Panc1 (cell line): ENCODE results near the gene REEP2. TPM values are rescaled to one million over a fixed set of nuclear protein-coding genes. Genes with fewer than 3 reads are reported as not detected.

Experiments
- ATAC-seq: fragments of 200-7000 bp; cut with Tn5 transposase; 2 replicates; pipeline ENCODE4 v1.9.1; 2020; ENCODE audit warnings: mild to moderate bottlenecking, moderate library complexity
- BruUV-seq: library from RNA; stranded (reverse); fragments of 400-500 nt; replicated peaks from 2 replicates; lab custom pipeline; 2021; lab: Mats Ljungman, UMichigan
- CTCF ChIA-PET: fragments of 300-600 bp; sonication (Branson Sonifier 250); formaldehyde crosslinking; loops from one replicate; lab custom pipeline; 2022; ENCODE audit warnings: antibody characterized with exemption; lab: Charles Lee
- POLR2A ChIA-PET: fragments of 300-600 bp; sonication (Branson Sonifier 250); formaldehyde crosslinking; loops from one replicate; lab custom pipeline; 2022; ENCODE audit warnings: antibody characterized with exemption; lab: Charles Lee
- DNase-seq: peaks from one replicate; pipeline ENCODE4 v3.0.0-alpha.2; 2010; ENCODE audit warnings: low read depth, low spot score
- H3K27ac ChIP-seq: 2 replicates; pipeline ENCODE4 v1.5.1; 2011; ENCODE audit warnings: mild to moderate bottlenecking, low read length, inconsistent platforms
- H3K27me3 ChIP-seq: fragments of 200-500 bp; sonication (Bioruptor generic); 2 replicates; pipeline ENCODE4 v1.6.0; 2014; ENCODE audit warnings: low read length, inconsistent platforms; ENCODE audit not compliant: control insufficient read depth, insufficient read depth
- H3K36me3 ChIP-seq: fragments of 200-500 bp; sonication (Bioruptor generic); 2 replicates; pipeline ENCODE4 v1.5.1; 2014; ENCODE audit warnings: inconsistent platforms, mild to moderate bottlenecking, low read length, moderate library complexity; ENCODE audit not compliant: control insufficient read depth, insufficient read depth
- H3K4me1 ChIP-seq: 2 replicates; pipeline ENCODE4 v1.5.1; 2011; ENCODE audit warnings: inconsistent platforms, mild to moderate bottlenecking, low read length, moderate library complexity; ENCODE audit not compliant: control insufficient read depth, insufficient read depth
- H3K4me3 ChIP-seq, 2 experiments: 2 replicates each; pipeline ENCODE4 v1.5.1; 2011 to 2012; ENCODE audit warnings: low read depth in 2 of 2, low read length in 2 of 2, mild to moderate bottlenecking in 2 of 2, inconsistent platforms in 1 of 2, moderate library complexity in 1 of 2
- H3K9me3 ChIP-seq: fragments of 200-500 bp; sonication (Bioruptor generic); 2 replicates; pipeline ENCODE4 v1.5.1; 2014; ENCODE audit warnings: low read depth, mild to moderate bottlenecking, inconsistent platforms, low read length, moderate library complexity; ENCODE audit not compliant: control insufficient read depth, insufficient read depth
- POLR2AphosphoS5 ChIP-seq: IDR thresholded peaks from 2 replicates; pipeline ENCODE4 v1.6.1; 2012; ENCODE audit warnings: mild to moderate bottlenecking, low read depth, low read length, moderate library complexity
- SIN3A ChIP-seq: IDR thresholded peaks from 2 replicates; pipeline ENCODE4 v1.6.1; 2012; ENCODE audit warnings: low read depth, mild to moderate bottlenecking, low read length, moderate library complexity, borderline replicate concordance; ENCODE audit not compliant: insufficient read depth
- TCF7L2 ChIP-seq: IDR thresholded peaks from 2 replicates; pipeline ENCODE4 v1.6.1; 2011; ENCODE audit warnings: mild to moderate bottlenecking, low read depth, low read length, inconsistent platforms
- in situ Hi-C: cut with HindIII; loops from 2 replicates; pipeline ENCODE4 v1.10.0; 2016; ENCODE audit warnings: low sequenced_read_pairs, low pct_unique_long_range_greater_than_20kb
- intact Hi-C: fragments of 100-400 bp; cut with micrococcal nuclease; formaldehyde crosslinking; loops from one replicate; pipeline ENCODE4 v1.10.0; 2022; ENCODE audit not compliant: unreplicated experiment
- total RNA-seq: library from RNA; stranded (reverse); gene quantifications from one replicate; pipeline ENCODE4 v1.2.1, GENCODE V29; 2021; ENCODE audit not compliant: unreplicated experiment
- TF ChIP-seq, protein P1 (sequence below), 2 experiments: IDR thresholded peaks; 2 replicates each; pipeline ENCODE4 v1.6.1; 2011 to 2012; ENCODE audit warnings: low read depth in 2 of 2, control low read depth in 1 of 2, low read length in 1 of 2, mild to moderate bottlenecking in 1 of 2, moderate library complexity in 1 of 2; ENCODE audit not compliant: insufficient read depth in 1 of 2
- TF ChIP-seq, protein P2 (sequence below): fragments of 450-650 bp; IDR thresholded peaks from 2 replicates; pipeline ENCODE4 v1.5.1; 2017; ENCODE audit warnings: mild to moderate bottlenecking

The REEP2 gene
- total RNA-seq, 1 experiment from 2014 or later, result 6.5 TPM

DNA sequence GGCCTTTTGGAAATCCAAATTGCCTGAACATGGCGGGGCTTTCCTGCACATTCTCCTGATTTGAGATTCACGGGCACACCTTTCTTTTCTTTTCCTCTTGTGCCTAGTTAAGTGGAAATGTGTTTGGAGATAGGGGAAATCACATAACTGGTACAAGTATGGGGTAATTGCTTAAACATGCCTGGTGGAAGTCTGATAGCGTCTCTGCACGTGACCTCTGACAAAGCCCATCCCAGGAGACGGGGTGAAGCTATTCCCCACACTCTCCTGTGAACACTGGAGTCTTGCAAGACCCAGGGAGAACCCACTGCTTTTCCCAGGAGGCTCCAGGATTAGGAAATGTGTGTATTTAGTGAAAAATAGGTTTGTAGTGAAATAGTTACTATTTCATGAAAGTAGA is 2.9 kb upstream of the REEP2 start:
- H3K9me3 ChIP-seq, result no peaks in the 10 kb centered on the region
- no peak for TF ChIP-seq POLR2AphosphoS5
- TF ChIP-seq SIN3A, result no peak
- TF ChIP-seq, protein P1, sequence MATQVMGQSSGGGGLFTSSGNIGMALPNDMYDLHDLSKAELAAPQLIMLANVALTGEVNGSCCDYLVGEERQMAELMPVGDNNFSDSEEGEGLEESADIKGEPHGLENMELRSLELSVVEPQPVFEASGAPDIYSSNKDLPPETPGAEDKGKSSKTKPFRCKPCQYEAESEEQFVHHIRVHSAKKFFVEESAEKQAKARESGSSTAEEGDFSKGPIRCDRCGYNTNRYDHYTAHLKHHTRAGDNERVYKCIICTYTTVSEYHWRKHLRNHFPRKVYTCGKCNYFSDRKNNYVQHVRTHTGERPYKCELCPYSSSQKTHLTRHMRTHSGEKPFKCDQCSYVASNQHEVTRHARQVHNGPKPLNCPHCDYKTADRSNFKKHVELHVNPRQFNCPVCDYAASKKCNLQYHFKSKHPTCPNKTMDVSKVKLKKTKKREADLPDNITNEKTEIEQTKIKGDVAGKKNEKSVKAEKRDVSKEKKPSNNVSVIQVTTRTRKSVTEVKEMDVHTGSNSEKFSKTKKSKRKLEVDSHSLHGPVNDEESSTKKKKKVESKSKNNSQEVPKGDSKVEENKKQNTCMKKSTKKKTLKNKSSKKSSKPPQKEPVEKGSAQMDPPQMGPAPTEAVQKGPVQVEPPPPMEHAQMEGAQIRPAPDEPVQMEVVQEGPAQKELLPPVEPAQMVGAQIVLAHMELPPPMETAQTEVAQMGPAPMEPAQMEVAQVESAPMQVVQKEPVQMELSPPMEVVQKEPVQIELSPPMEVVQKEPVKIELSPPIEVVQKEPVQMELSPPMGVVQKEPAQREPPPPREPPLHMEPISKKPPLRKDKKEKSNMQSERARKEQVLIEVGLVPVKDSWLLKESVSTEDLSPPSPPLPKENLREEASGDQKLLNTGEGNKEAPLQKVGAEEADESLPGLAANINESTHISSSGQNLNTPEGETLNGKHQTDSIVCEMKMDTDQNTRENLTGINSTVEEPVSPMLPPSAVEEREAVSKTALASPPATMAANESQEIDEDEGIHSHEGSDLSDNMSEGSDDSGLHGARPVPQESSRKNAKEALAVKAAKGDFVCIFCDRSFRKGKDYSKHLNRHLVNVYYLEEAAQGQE (IDR thresholded peaks at IDR 0.05; ENCODE audit: insufficient read depth in 1 of 2, low read depth in 2 of 2, low read length in 1 of 2), result no peak
- no peak for TF ChIP-seq TCF7L2
- TF ChIP-seq, protein P2, sequence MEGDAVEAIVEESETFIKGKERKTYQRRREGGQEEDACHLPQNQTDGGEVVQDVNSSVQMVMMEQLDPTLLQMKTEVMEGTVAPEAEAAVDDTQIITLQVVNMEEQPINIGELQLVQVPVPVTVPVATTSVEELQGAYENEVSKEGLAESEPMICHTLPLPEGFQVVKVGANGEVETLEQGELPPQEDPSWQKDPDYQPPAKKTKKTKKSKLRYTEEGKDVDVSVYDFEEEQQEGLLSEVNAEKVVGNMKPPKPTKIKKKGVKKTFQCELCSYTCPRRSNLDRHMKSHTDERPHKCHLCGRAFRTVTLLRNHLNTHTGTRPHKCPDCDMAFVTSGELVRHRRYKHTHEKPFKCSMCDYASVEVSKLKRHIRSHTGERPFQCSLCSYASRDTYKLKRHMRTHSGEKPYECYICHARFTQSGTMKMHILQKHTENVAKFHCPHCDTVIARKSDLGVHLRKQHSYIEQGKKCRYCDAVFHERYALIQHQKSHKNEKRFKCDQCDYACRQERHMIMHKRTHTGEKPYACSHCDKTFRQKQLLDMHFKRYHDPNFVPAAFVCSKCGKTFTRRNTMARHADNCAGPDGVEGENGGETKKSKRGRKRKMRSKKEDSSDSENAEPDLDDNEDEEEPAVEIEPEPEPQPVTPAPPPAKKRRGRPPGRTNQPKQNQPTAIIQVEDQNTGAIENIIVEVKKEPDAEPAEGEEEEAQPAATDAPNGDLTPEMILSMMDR, result no peak
- ChIA-PET CTCF (no interaction called here), POLR2A (no interaction called here)
- peaks cover 24% of the 10 kb centered on the region for H3K36me3 ChIP-seq
- H3K4me3 ChIP-seq, result no peak overlapping the region
- H3K27me3 ChIP-seq, result no peaks in the 10 kb centered on the region
- peaks cover 4% of the 10 kb centered on the region; the same call in 1 of the 2 replicates for H3K4me1 ChIP-seq
- no peak overlapping the region for H3K27ac ChIP-seq
- in situ Hi-C loops, result no loop called here
- ATAC-seq (no peak), DNase-seq (no peak)
- intact Hi-C loops, result no loop called here
- BruUV-seq, result no TSS peak

DNA sequence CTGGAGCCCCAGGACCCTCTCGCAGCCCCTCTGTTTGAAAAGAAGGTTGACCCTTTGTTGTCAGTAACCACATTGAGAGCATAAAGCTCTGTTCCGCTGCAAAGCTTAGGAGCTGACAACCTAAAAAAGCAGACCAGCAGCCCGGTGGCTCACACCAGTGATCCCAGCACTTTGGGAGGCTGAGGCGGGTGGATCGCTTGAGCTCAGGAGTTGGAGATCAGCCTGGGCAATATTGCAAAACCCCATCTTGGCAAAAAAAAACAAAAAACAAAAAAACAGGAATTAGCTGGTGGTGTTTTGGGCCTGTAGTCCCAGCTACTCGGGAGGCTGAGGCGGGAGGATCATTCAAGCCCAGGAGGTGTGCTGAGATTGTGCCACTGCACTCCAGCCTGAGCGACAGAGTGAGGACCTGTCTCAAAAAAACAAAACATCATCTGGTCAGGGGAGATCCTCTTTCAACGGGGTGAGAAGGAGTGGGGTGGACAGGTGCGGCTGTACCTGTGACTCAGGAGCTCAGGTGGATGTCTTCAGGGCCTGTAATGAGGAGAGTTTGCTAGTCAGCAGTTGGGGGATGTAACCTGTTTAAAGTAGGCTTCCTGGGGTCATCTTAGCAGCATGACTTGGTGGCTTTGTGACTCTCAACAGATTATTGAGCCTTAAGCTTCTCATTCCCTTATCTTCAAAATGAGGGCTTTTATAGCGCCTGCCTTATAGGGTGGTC is 694 bp upstream of the REEP2 start:
- DNase-seq (no peak), ATAC-seq (peak; percentile 18)
- BruUV-seq, result no TSS peak
- no peaks in the 10 kb centered on the region for H3K9me3 ChIP-seq
- H3K4me3 ChIP-seq, result peak overlapping the region; percentile 45 to 52
- TF ChIP-seq POLR2AphosphoS5 (no peak), SIN3A (no peak), TCF7L2 (no peak)
- TF ChIP-seq, protein P2, result no peak
- TF ChIP-seq, protein P1 (IDR thresholded peaks at IDR 0.05; ENCODE audit: insufficient read depth in 1 of 2, low read depth in 2 of 2, low read length in 1 of 2), result no peak
- in situ Hi-C loops (no loop called here), intact Hi-C loops (no loop called here)
- H3K4me1 ChIP-seq, result peaks cover 4% of the 10 kb centered on the region; the same call in 1 of the 2 replicates
- H3K36me3 ChIP-seq, result peaks cover 13% of the 10 kb centered on the region
- POLR2A ChIA-PET, result interaction anchor here (0.7 kb wide), 1 partner anchor 105 kb away, joined by 3 read pairs; the partner anchor contains the start of gene ETF1
- no peak overlapping the region for H3K27ac ChIP-seq
- CTCF ChIA-PET, result interaction anchor here (0.6 to 1.0 kb wide), 2 partner anchors 66 to 661 kb away, joined by 3 to 4 read pairs; no protein-coding TSS in a partner anchor
- H3K27me3 ChIP-seq, result no peaks in the 10 kb centered on the region
